Spleen (tissue), 7 donors: ENCODE measurements around the gene SGCA.

Source experiments
- CTCF ChIP-seq, 11 experiments: fragments of 200-600 bp in 7 of 11; fragments of 450-650 bp in 4 of 11; sonication (generic) in 4 of 11; IDR thresholded peaks in 8 of 11; conservative IDR thresholded peaks in 3 of 11; 1 replicate in 7 of 11; 2 replicates in 4 of 11; pipeline versions ENCODE4 v1.4.0 to v1.8.0; 2016 to 2021; ENCODE audit warnings: antibody characterized with exemption in 11 of 11, inconsistent platforms in 4 of 11, mild to moderate bottlenecking in 1 of 11
- POLR2A ChIP-seq, 3 donors: fragments of 450-650 bp; IDR thresholded peaks; one replicate each; pipeline ENCODE4 v1.5.1; 2017; ENCODE audit warnings: antibody characterized with exemption in 3 of 3, mild to moderate bottlenecking in 1 of 3
- POLR2AphosphoS5 ChIP-seq, 3 donors: sonication (generic); formaldehyde crosslinking; IDR thresholded peaks; one replicate each; pipeline ENCODE4 v1.5.1; 2017; ENCODE audit warnings: antibody characterized with exemption in 3 of 3
- donor health status: DM: no; HTN: no; CAD: no; lungs with moderate emphysema.
- donor health status: DM: no; HTN: no; CAD: no.
- donor health status: DM: no; HTN: no; CAD: no.

- TF ChIP-seq POLR2A (IDR thresholded peaks at IDR 0.05) (no peak), CTCF (IDR thresholded peaks at IDR 0.05 in 8 of 11, conservative IDR thresholded peaks at IDR 0.05 in 3 of 11) (no peak), POLR2AphosphoS5 (IDR thresholded peaks at IDR 0.05) (peak in 2 of 3 donors; percentile 17 to 52)
Measured at GRCh38 chr17:50129728-50130558, 35.9 kb upstream of the SGCA start, which contains the start of gene SAMD14.
